HepG2 (cell line): Measurements from ENCODE around the gene CCDC82. TPM values are rescaled to one million over a fixed set of nuclear protein-coding genes. Genes with fewer than 3 reads are reported as not detected.

Experiments
- ATAC-seq: fragments of 200-7000 bp; cut with Tn5 transposase; 3 replicates; pipeline ENCODE4 v1.9.1; 2020; ENCODE audit warnings: mild to moderate bottlenecking, moderate library complexity
- BruUV-seq: library from RNA; stranded (reverse); fragments of 400-500 nt; replicated peaks from 2 replicates; lab custom pipeline; 2021; lab: Mats Ljungman, UMichigan
- CTCF ChIA-PET: fragments of 300-600 bp; formaldehyde crosslinking; extraction: SDS; loops from one replicate; lab custom pipeline; 2021; ENCODE audit warnings: low total read pairs, inconsistent platforms, low intra/inter-chr PET ratio; lab: Yijun Ruan, JAX
- POLR2A ChIA-PET: fragments of 350-600 bp; sonication (Branson Sonifier 250); formaldehyde crosslinking; loops from one replicate; lab custom pipeline; 2020; ENCODE audit warnings: antibody characterized with exemption, inconsistent platforms; lab: Yijun Ruan, JAX
- DNase-seq: peaks from one replicate; pipeline ENCODE4 v3.0.0-alpha.2; 2015; ENCODE audit warnings: low spot score
- FAIRE-seq: peaks from 3 replicates; lab custom pipeline; 2011; peaks lifted over from hg19 to GRCh38; lab: Jason Lieb, UNC
- H2AFZ ChIP-seq: one replicate; pipeline ENCODE4 v1.6.1; 2011; ENCODE audit warnings: low read length, inconsistent platforms
- H3K27ac ChIP-seq: fragments of 300-600 bp; 3 replicates; pipeline ENCODE4 v1.8.0; 2011; ENCODE audit warnings: mixed run types, mild to moderate bottlenecking, mixed read lengths, low read length, inconsistent platforms; ENCODE audit not compliant: insufficient read depth; ENCODE audit errors: extremely low read length
- H3K27me3 ChIP-seq, 2 experiments: fragments of 200-600 bp in 1 of 2; 2 replicates in 1 of 2; 3 replicates in 1 of 2; pipeline versions ENCODE4 v1.6.0 to v1.8.0; 2011; ENCODE audit warnings: low read length in 2 of 2, mild to moderate bottlenecking in 2 of 2, moderate library complexity in 2 of 2, inconsistent platforms in 1 of 2; ENCODE audit not compliant: insufficient read depth in 2 of 2, control insufficient read depth in 1 of 2
- H3K36me3 ChIP-seq, 2 experiments: fragments of 200-600 bp in 1 of 2; replicated peaks in 1 of 2; 2 replicates in 1 of 2; 3 replicates in 1 of 2; pipeline versions ENCODE4 v1.5.1 to v1.8.0; 2011; ENCODE audit warnings: low read length in 2 of 2, inconsistent platforms in 1 of 2; ENCODE audit not compliant: insufficient read depth in 2 of 2, control insufficient read depth in 1 of 2
- H3K4me1 ChIP-seq: 2 replicates; pipeline ENCODE4 v1.5.1; 2012; ENCODE audit warnings: low read length, inconsistent platforms; ENCODE audit not compliant: insufficient read depth
- H3K4me2 ChIP-seq: 2 replicates; pipeline ENCODE4 v1.6.0; 2011; ENCODE audit warnings: low read depth, low read length, inconsistent platforms
- H3K4me3 ChIP-seq, 3 experiments: fragments of 200-600 bp in 1 of 3; sonication (generic), shearing (Covaris generic) in 1 of 3; replicated peaks in 1 of 3; 2 replicates each; pipeline ENCODE4 v1.5.1; 2011 to 2016; ENCODE audit warnings: low read length in 3 of 3, inconsistent platforms in 2 of 3, low read depth in 2 of 3, mild to moderate bottlenecking in 2 of 3, control low read depth in 1 of 3, mixed read lengths in 1 of 3; ENCODE audit not compliant: insufficient read depth in 1 of 3
- H3K79me2 ChIP-seq: one replicate; pipeline ENCODE4 v1.6.1; 2011; ENCODE audit warnings: low read length, inconsistent platforms; ENCODE audit not compliant: insufficient read depth
- H3K9ac ChIP-seq: 2 replicates; pipeline ENCODE4 v1.6.0; 2011; ENCODE audit warnings: mild to moderate bottlenecking, low read depth, low read length, inconsistent platforms; ENCODE audit not compliant: insufficient read depth
- H3K9me3 ChIP-seq: 2 replicates; pipeline ENCODE4 v1.5.1; 2012; ENCODE audit warnings: mild to moderate bottlenecking, low read length
- H4K20me1 ChIP-seq: 2 replicates; pipeline ENCODE4 v1.6.0; 2011; ENCODE audit warnings: inconsistent platforms, mild to moderate bottlenecking, low read length, moderate library complexity; ENCODE audit not compliant: insufficient read depth
- FOXC1 ChIP-seq: sonication (generic); formaldehyde crosslinking; IDR thresholded peaks from 2 replicates; pipeline ENCODE4 v1.8.0; 2022; ENCODE audit warnings: mild to moderate bottlenecking, missing genetic modification reagents, borderline replicate concordance
- MAFF ChIP-seq: IDR thresholded peaks from 2 replicates; pipeline ENCODE4 v1.6.1; 2011; ENCODE audit warnings: low read depth, low read length, improper control_type of control experiment
- MAFK ChIP-seq, 2 experiments: IDR thresholded peaks in 1 of 2; conservative IDR thresholded peaks in 1 of 2; 2 replicates each; pipeline ENCODE4 v1.6.1; 2011; ENCODE audit warnings: improper control_type of control experiment in 2 of 2, low read length in 2 of 2
- PAX8 ChIP-seq: sonication (generic); formaldehyde crosslinking; IDR thresholded peaks from 2 replicates; pipeline ENCODE4 v1.8.0; 2022; ENCODE audit warnings: mild to moderate bottlenecking, missing genetic modification reagents, borderline replicate concordance
- SRSF4 ChIP-seq: fragments of 200-400 bp; formaldehyde crosslinking; IDR thresholded peaks from one replicate; pipeline ENCODE4 v1.6.1; 2018; ENCODE audit warnings: mild to moderate bottlenecking, low read depth, low read length, moderate library complexity; ENCODE audit not compliant: poor library complexity, severe bottlenecking
- ZFP36 ChIP-seq: fragments of 150-350 bp; IDR thresholded peaks from 2 replicates; pipeline ENCODE4 v1.6.1; 2018; ENCODE audit warnings: borderline replicate concordance, low read length, low read depth; ENCODE audit not compliant: partially characterized antibody
- ZFP82 ChIP-seq: sonication (generic); formaldehyde crosslinking; IDR thresholded peaks from 2 replicates; pipeline ENCODE4 v1.5.1; 2020; ENCODE audit warnings: mild to moderate bottlenecking, missing genetic modification reagents, borderline replicate concordance
- WGBS: methylation state at CpG from one replicate; pipeline ENCODE4 v1.1.6; 2017; ENCODE audit warnings: low lambda C conversion rate; 5-methylcytosine and 5-hydroxymethylcytosine counted together
- in situ Hi-C: cut with HindIII; loops from 2 replicates; pipeline ENCODE4 v1.10.0; 2017; ENCODE audit warnings: low pct_unique_long_range_greater_than_20kb; ENCODE audit not compliant: extremely low pct_ligation_motif_present
- intact Hi-C: fragments of 100-400 bp; cut with micrococcal nuclease; formaldehyde crosslinking; loops from one replicate; pipeline ENCODE4 v1.10.0; 2022; ENCODE audit not compliant: unreplicated experiment
- polyA plus RNA-seq, 8 experiments: library from polyadenylated mRNA; depleted of rRNA in 3 of 8; stranded (reverse) in 7 of 8; unstranded in 1 of 8; fragments of >200 nt; fragmentation: Illumina TruSeq in 4 of 8; extraction: Trizol in 4 of 8; gene quantifications; 2 replicates each; pipeline versions ENCODE4 v1.2.1 to v1.2.3, GENCODE V29; 2011 to 2016; ENCODE audit warnings: low read depth in 4 of 8, missing spikeins in 1 of 8, mixed read lengths in 1 of 8; ENCODE audit not compliant: insufficient read depth in 1 of 8
- total RNA-seq, 5 experiments: library from RNA; depleted of rRNA; stranded (reverse); fragments of >200 nt; fragmentation: Illumina TruSeq; extraction: Trizol; gene quantifications; 2 replicates each; pipeline ENCODE4 v1.2.3, GENCODE V29; 2016; ENCODE audit warnings: low read depth in 1 of 5
- TF ChIP-seq, protein P1 (sequence below): IDR thresholded peaks from 2 replicates; pipeline ENCODE4 v1.6.1; 2016
- TF ChIP-seq, protein P2 (sequence below): sonication (generic); formaldehyde crosslinking; IDR thresholded peaks from 2 replicates; pipeline ENCODE4 v1.5.0; 2020; ENCODE audit warnings: missing genetic modification reagents
- TF ChIP-seq, protein P3 (sequence below): sonication (generic); formaldehyde crosslinking; IDR thresholded peaks from 2 replicates; pipeline ENCODE4 v1.4.0; 2020; ENCODE audit warnings: missing genetic modification reagents, borderline replicate concordance

Gene CCDC82
- total and polyA plus RNA-seq, 2 of the 13 experiments (the other 11 are each of a cell fraction or from before 2014, with no cell fraction given) = 19.7 to 25.7 TPM

DNA sequence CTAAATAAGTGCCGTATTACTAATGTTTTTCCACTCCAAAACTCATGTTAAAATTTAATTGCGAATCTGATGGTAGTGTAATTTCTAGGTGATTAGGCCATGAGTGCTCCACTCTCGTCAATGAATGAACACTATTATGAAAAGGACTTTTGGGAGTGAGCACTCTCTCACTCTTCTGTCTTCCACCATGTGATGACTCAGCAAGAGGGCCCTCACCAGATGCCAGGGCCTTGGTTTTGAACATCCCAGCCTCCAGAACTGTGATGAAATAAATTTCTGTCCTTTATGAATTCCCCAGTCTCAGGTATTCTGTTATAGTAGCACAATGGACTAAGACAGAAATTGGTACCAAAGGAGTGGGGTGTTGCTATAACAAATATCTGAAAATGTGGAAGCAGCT lies 8.2 kb upstream of the CCDC82 start:
- in situ Hi-C loops (loop anchor here (10.0 kb wide), 1 partner anchor 563 kb away; no protein-coding TSS in a partner anchor), intact Hi-C loops (no loop called here)
- Histone ChIP-seq H3K4me1 (no peaks in the 10 kb centered on the region), H3K36me3 (no peaks in the 10 kb centered on the region), H3K9me3 (no peaks in the 10 kb centered on the region), H3K4me2 (no peak overlapping the region), H3K27ac (no peak overlapping the region), H3K4me3 (no peak overlapping the region), H4K20me1 (no peaks in the 10 kb centered on the region), H3K27me3 (no peaks in the 10 kb centered on the region), H3K9ac (no peak overlapping the region), H2AFZ (no peak overlapping the region), H3K79me2 (no peaks in the 10 kb centered on the region)
- CTCF ChIA-PET = no interaction called here
- WGBS = 53% methylated on average over 3 of the region's 3 CpGs
- DNase-seq (no peak), FAIRE-seq (no peak), ATAC-seq (no peak)
- no peak for TF ChIP-seq PAX8 (CRISPR knock-in tag)
- TF ChIP-seq MAFK (conservative IDR thresholded peaks at IDR 0.05 in 1 of 2, IDR thresholded peaks at IDR 0.05 in 1 of 2; ENCODE audit: low read length in 2 of 2) = peak; percentile 7 to 44; a peak in 1 of 4 replicates
- peak; percentile 34; the same call in 1 of the 2 replicates for TF ChIP-seq MAFF
- no TSS peak for BruUV-seq
- POLR2A ChIA-PET = no interaction called here

DNA sequence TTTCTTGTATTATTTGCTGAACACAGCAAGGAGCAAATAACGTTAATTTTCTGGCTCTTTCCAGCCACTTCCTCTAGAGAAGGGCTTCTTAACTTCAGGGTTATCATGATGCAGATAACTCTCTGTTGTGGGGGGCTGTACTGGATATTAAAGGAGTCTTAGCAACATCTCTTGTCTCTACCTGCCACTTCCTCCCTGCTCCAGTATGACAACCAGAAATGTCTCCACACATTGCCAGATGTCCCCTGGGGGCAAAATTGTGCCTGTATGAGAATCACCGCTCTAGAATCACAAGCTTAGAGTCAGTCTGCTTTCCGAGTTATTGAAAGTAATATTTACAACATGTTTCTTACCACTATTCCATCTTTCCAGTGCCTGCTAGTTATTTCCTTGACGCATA lies 6.9 kb upstream of the CCDC82 start:
- no peaks in the 10 kb centered on the region for H4K20me1 ChIP-seq
- no peak for FAIRE-seq
- TF ChIP-seq FOXC1 (CRISPR knock-in tag) = no peak
- TF ChIP-seq, protein P1, sequence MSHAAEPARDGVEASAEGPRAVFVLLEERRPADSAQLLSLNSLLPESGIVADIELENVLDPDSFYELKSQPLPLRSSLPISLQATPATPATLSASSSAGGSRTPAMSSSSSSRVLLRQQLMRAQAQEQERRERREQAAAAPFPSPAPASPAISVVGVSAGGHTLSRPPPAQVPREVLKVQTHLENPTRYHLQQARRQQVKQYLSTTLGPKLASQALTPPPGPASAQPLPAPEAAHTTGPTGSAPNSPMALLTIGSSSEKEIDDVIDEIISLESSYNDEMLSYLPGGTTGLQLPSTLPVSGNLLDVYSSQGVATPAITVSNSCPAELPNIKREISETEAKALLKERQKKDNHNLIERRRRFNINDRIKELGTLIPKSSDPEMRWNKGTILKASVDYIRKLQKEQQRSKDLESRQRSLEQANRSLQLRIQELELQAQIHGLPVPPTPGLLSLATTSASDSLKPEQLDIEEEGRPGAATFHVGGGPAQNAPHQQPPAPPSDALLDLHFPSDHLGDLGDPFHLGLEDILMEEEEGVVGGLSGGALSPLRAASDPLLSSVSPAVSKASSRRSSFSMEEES = no peak
- no peak for TF ChIP-seq SRSF4
- TF ChIP-seq, protein P2, sequence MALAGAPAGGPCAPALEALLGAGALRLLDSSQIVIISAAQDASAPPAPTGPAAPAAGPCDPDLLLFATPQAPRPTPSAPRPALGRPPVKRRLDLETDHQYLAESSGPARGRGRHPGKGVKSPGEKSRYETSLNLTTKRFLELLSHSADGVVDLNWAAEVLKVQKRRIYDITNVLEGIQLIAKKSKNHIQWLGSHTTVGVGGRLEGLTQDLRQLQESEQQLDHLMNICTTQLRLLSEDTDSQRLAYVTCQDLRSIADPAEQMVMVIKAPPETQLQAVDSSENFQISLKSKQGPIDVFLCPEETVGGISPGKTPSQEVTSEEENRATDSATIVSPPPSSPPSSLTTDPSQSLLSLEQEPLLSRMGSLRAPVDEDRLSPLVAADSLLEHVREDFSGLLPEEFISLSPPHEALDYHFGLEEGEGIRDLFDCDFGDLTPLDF = no peak
- no peak for TF ChIP-seq ZFP36
- TF ChIP-seq, protein P3, sequence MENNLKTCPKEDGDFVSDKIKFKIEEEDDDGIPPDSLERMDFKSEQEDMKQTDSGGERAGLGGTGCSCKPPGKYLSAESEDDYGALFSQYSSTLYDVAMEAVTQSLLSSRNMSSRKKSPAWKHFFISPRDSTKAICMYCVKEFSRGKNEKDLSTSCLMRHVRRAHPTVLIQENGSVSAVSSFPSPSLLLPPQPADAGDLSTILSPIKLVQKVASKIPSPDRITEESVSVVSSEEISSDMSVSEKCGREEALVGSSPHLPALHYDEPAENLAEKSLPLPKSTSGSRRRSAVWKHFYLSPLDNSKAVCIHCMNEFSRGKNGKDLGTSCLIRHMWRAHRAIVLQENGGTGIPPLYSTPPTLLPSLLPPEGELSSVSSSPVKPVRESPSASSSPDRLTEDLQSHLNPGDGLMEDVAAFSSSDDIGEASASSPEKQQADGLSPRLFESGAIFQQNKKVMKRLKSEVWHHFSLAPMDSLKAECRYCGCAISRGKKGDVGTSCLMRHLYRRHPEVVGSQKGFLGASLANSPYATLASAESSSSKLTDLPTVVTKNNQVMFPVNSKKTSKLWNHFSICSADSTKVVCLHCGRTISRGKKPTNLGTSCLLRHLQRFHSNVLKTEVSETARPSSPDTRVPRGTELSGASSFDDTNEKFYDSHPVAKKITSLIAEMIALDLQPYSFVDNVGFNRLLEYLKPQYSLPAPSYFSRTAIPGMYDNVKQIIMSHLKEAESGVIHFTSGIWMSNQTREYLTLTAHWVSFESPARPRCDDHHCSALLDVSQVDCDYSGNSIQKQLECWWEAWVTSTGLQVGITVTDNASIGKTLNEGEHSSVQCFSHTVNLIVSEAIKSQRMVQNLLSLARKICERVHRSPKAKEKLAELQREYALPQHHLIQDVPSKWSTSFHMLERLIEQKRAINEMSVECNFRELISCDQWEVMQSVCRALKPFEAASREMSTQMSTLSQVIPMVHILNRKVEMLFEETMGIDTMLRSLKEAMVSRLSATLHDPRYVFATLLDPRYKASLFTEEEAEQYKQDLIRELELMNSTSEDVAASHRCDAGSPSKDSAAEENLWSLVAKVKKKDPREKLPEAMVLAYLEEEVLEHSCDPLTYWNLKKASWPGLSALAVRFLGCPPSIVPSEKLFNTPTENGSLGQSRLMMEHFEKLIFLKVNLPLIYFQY (CRISPR knock-in tag) = no peak
- TF ChIP-seq ZFP82 (CRISPR knock-in tag) = no peak
- TF ChIP-seq, all 625 proteins: peak for 0
- 53% methylated on average over 4 of the region's 4 CpGs for WGBS
- DNase-seq (no peak), ATAC-seq (no peak)
- H3K4me1 ChIP-seq = peaks cover 8% of the 10 kb centered on the region
- H3K4me2 ChIP-seq = no peak overlapping the region
- H2AFZ ChIP-seq = no peak overlapping the region
- no TSS peak for BruUV-seq
- H3K36me3 ChIP-seq = no peaks in the 10 kb centered on the region
- H3K27ac ChIP-seq = no peak overlapping the region
- H3K4me3 ChIP-seq = no peak overlapping the region
- intact Hi-C loops = no loop called here
- H3K27me3 ChIP-seq = no peaks in the 10 kb centered on the region
- ChIA-PET CTCF (no interaction called here), POLR2A (no interaction called here)
- in situ Hi-C loops = loop anchor here (10.0 kb wide), 1 partner anchor 562 kb away; no protein-coding TSS in a partner anchor
- H3K9me3 ChIP-seq = peaks cover 2% of the 10 kb centered on the region; the same call in 1 of the 2 replicates
- H3K9ac ChIP-seq = no peak overlapping the region
- H3K79me2 ChIP-seq = no peaks in the 10 kb centered on the region
